ACHN (cell line): ENCODE measurements around the gene TXNRD2.
"Not testable (repeated sequence)": the region's sequence is repeated elsewhere in the genome, so short reads cannot be mapped to it uniquely, and the experiment has no call there.

Experiments
- DNase-seq: peaks from one replicate; pipeline ENCODE4 v3.0.0-alpha.2; 2015
- in situ Hi-C: cut with HindIII; loops from 2 replicates; pipeline ENCODE4 v1.10.0; 2017; ENCODE audit warnings: low sequenced_read_pairs, low pct_ligation_motif_present, low pct_unique_long_range_greater_than_20kb

TXNRD2 gene

GRCh38 chr22:19931514-19931913 lies 10.1 kb downstream of the TXNRD2 start:
- DNase-seq: no peak

GRCh38 chr22:19930551-19931486 lies 10.8 kb downstream of the TXNRD2 start:
- in situ Hi-C loops: no loop called here
- no peak for DNase-seq

More at GRCh38 chr22:19931514-19931913, 10.1 kb downstream of the TXNRD2 start:
- in situ Hi-C loops: no loop called here

GRCh38 chr22:19929586-19930550 lies 11.8 kb downstream of the TXNRD2 start:
- in situ Hi-C loops: no loop called here
- no peak for DNase-seq

- DNase-seq: no peak
- in situ Hi-C loops: no loop called here
Observed at GRCh38 chr22:19928207-19928606, 13.4 kb downstream of the TXNRD2 start.

GRCh38 chr22:19927696-19928095 lies 13.9 kb downstream of the TXNRD2 start:
- DNase-seq: no peak
- in situ Hi-C loops: no loop called here

- in situ Hi-C loops, DNase-seq: not testable (repeated sequence)
Observed at GRCh38 chr22:19926028-19926427, 15.6 kb downstream of the TXNRD2 start.

- in situ Hi-C loops: no loop called here
- no peak for DNase-seq
Observed at GRCh38 chr22:19923914-19924513, 17.6 kb downstream of the TXNRD2 start.

- in situ Hi-C loops: no loop called here
- no peak for DNase-seq
Observed at GRCh38 chr22:19921544-19922081, 20.0 kb downstream of the TXNRD2 start.

GRCh38 chr22:19919701-19920363 lies 21.8 kb downstream of the TXNRD2 start:
- no peak for DNase-seq
- in situ Hi-C loops: no loop called here

- DNase-seq: no peak
- in situ Hi-C loops: no loop called here
Observed at GRCh38 chr22:19918332-19919106, 23.1 kb downstream of the TXNRD2 start.

GRCh38 chr22:19917389-19918138 lies 24.1 kb downstream of the TXNRD2 start:
- no peak for DNase-seq
- in situ Hi-C loops: no loop called here

GRCh38 chr22:19916941-19917340 lies 24.7 kb downstream of the TXNRD2 start:
- DNase-seq: no peak
- in situ Hi-C loops: no loop called here

- in situ Hi-C loops: no loop called here
- no peak for DNase-seq
Observed at GRCh38 chr22:19916006-19916405, 25.6 kb downstream of the TXNRD2 start.

- DNase-seq: no peak
- in situ Hi-C loops: no loop called here
Observed at GRCh38 chr22:19915287-19915954, 26.2 kb downstream of the TXNRD2 start.

- in situ Hi-C loops: no loop called here
- DNase-seq: no peak
Observed at GRCh38 chr22:19914201-19914943, 27.2 kb downstream of the TXNRD2 start.
